Panc1 (cell line): ENCODE results near the gene STPG1. TPM values are rescaled to one million over a fixed set of nuclear protein-coding genes. Genes with fewer than 3 reads are reported as not detected.
A peak's percentile ranks its signal among the peaks of the same experiment; 100 is the strongest.

Source experiments
- ATAC-seq: fragments of 200-7000 bp; cut with Tn5 transposase; 2 replicates; pipeline ENCODE4 v1.9.1; 2020; ENCODE audit warnings: mild to moderate bottlenecking, moderate library complexity
- BruUV-seq: library from RNA; stranded (reverse); fragments of 400-500 nt; replicated peaks from 2 replicates; lab custom pipeline; 2021; lab: Mats Ljungman, UMichigan
- CTCF ChIA-PET: fragments of 300-600 bp; sonication (Branson Sonifier 250); formaldehyde crosslinking; loops from one replicate; lab custom pipeline; 2022; ENCODE audit warnings: antibody characterized with exemption; lab: Charles Lee
- POLR2A ChIA-PET: fragments of 300-600 bp; sonication (Branson Sonifier 250); formaldehyde crosslinking; loops from one replicate; lab custom pipeline; 2022; ENCODE audit warnings: antibody characterized with exemption; lab: Charles Lee
- DNase-seq: peaks from one replicate; pipeline ENCODE4 v3.0.0-alpha.2; 2010; ENCODE audit warnings: low read depth, low spot score
- H3K27ac ChIP-seq: 2 replicates; pipeline ENCODE4 v1.5.1; 2011; ENCODE audit warnings: mild to moderate bottlenecking, low read length, inconsistent platforms
- H3K27me3 ChIP-seq: fragments of 200-500 bp; sonication (Bioruptor generic); 2 replicates; pipeline ENCODE4 v1.6.0; 2014; ENCODE audit warnings: low read length, inconsistent platforms; ENCODE audit not compliant: control insufficient read depth, insufficient read depth
- H3K36me3 ChIP-seq: fragments of 200-500 bp; sonication (Bioruptor generic); 2 replicates; pipeline ENCODE4 v1.5.1; 2014; ENCODE audit warnings: inconsistent platforms, mild to moderate bottlenecking, low read length, moderate library complexity; ENCODE audit not compliant: control insufficient read depth, insufficient read depth
- H3K4me1 ChIP-seq: 2 replicates; pipeline ENCODE4 v1.5.1; 2011; ENCODE audit warnings: inconsistent platforms, mild to moderate bottlenecking, low read length, moderate library complexity; ENCODE audit not compliant: control insufficient read depth, insufficient read depth
- H3K4me3 ChIP-seq, 2 experiments: 2 replicates each; pipeline ENCODE4 v1.5.1; 2011 to 2012; ENCODE audit warnings: low read depth in 2 of 2, low read length in 2 of 2, mild to moderate bottlenecking in 2 of 2, inconsistent platforms in 1 of 2, moderate library complexity in 1 of 2
- H3K9me3 ChIP-seq: fragments of 200-500 bp; sonication (Bioruptor generic); 2 replicates; pipeline ENCODE4 v1.5.1; 2014; ENCODE audit warnings: low read depth, mild to moderate bottlenecking, inconsistent platforms, low read length, moderate library complexity; ENCODE audit not compliant: control insufficient read depth, insufficient read depth
- SIN3A ChIP-seq: IDR thresholded peaks from 2 replicates; pipeline ENCODE4 v1.6.1; 2012; ENCODE audit warnings: low read depth, mild to moderate bottlenecking, low read length, moderate library complexity, borderline replicate concordance; ENCODE audit not compliant: insufficient read depth
- TCF7L2 ChIP-seq: IDR thresholded peaks from 2 replicates; pipeline ENCODE4 v1.6.1; 2011; ENCODE audit warnings: mild to moderate bottlenecking, low read depth, low read length, inconsistent platforms
- in situ Hi-C: cut with HindIII; loops from 2 replicates; pipeline ENCODE4 v1.10.0; 2016; ENCODE audit warnings: low sequenced_read_pairs, low pct_unique_long_range_greater_than_20kb
- intact Hi-C: fragments of 100-400 bp; cut with micrococcal nuclease; formaldehyde crosslinking; loops from one replicate; pipeline ENCODE4 v1.10.0; 2022; ENCODE audit not compliant: unreplicated experiment
- total RNA-seq: library from RNA; stranded (reverse); gene quantifications from one replicate; pipeline ENCODE4 v1.2.1, GENCODE V29; 2021; ENCODE audit not compliant: unreplicated experiment
- TF ChIP-seq, protein P1 (sequence below), 2 experiments: IDR thresholded peaks; 2 replicates each; pipeline ENCODE4 v1.6.1; 2011 to 2012; ENCODE audit warnings: low read depth in 2 of 2, control low read depth in 1 of 2, low read length in 1 of 2, mild to moderate bottlenecking in 1 of 2, moderate library complexity in 1 of 2; ENCODE audit not compliant: insufficient read depth in 1 of 2
- TF ChIP-seq, protein P2 (sequence below): fragments of 450-650 bp; IDR thresholded peaks from 2 replicates; pipeline ENCODE4 v1.5.1; 2017; ENCODE audit warnings: mild to moderate bottlenecking

The STPG1 gene
- total RNA-seq, 1 experiment from 2014 or later = 9.9 TPM

- Histone ChIP-seq H3K36me3 (no peaks in the 10 kb centered on the region), H3K4me3 (no peak overlapping the region), H3K4me1 (no peaks in the 10 kb centered on the region; the same call in 1 of the 2 replicates), H3K27ac (peak overlapping the region; percentile 20; the same call in 1 of the 2 replicates), H3K9me3 (no peaks in the 10 kb centered on the region), H3K27me3 (no peaks in the 10 kb centered on the region)
- ATAC-seq = 0 out of 2 replicates have a peak, but pooled peaks have one; percentile 44
- intact Hi-C loops = no loop called here
- in situ Hi-C loops = no loop called here
- ChIA-PET POLR2A (no interaction called here), CTCF (no interaction called here)
- no peak for DNase-seq
- TF ChIP-seq, protein P1, sequence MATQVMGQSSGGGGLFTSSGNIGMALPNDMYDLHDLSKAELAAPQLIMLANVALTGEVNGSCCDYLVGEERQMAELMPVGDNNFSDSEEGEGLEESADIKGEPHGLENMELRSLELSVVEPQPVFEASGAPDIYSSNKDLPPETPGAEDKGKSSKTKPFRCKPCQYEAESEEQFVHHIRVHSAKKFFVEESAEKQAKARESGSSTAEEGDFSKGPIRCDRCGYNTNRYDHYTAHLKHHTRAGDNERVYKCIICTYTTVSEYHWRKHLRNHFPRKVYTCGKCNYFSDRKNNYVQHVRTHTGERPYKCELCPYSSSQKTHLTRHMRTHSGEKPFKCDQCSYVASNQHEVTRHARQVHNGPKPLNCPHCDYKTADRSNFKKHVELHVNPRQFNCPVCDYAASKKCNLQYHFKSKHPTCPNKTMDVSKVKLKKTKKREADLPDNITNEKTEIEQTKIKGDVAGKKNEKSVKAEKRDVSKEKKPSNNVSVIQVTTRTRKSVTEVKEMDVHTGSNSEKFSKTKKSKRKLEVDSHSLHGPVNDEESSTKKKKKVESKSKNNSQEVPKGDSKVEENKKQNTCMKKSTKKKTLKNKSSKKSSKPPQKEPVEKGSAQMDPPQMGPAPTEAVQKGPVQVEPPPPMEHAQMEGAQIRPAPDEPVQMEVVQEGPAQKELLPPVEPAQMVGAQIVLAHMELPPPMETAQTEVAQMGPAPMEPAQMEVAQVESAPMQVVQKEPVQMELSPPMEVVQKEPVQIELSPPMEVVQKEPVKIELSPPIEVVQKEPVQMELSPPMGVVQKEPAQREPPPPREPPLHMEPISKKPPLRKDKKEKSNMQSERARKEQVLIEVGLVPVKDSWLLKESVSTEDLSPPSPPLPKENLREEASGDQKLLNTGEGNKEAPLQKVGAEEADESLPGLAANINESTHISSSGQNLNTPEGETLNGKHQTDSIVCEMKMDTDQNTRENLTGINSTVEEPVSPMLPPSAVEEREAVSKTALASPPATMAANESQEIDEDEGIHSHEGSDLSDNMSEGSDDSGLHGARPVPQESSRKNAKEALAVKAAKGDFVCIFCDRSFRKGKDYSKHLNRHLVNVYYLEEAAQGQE (IDR thresholded peaks at IDR 0.05; ENCODE audit: insufficient read depth in 1 of 2, low read depth in 2 of 2, low read length in 1 of 2) = no peak
- TF ChIP-seq SIN3A (no peak), TCF7L2 (no peak)
- TF ChIP-seq, protein P2, sequence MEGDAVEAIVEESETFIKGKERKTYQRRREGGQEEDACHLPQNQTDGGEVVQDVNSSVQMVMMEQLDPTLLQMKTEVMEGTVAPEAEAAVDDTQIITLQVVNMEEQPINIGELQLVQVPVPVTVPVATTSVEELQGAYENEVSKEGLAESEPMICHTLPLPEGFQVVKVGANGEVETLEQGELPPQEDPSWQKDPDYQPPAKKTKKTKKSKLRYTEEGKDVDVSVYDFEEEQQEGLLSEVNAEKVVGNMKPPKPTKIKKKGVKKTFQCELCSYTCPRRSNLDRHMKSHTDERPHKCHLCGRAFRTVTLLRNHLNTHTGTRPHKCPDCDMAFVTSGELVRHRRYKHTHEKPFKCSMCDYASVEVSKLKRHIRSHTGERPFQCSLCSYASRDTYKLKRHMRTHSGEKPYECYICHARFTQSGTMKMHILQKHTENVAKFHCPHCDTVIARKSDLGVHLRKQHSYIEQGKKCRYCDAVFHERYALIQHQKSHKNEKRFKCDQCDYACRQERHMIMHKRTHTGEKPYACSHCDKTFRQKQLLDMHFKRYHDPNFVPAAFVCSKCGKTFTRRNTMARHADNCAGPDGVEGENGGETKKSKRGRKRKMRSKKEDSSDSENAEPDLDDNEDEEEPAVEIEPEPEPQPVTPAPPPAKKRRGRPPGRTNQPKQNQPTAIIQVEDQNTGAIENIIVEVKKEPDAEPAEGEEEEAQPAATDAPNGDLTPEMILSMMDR = peak; percentile 31
- no TSS peak for BruUV-seq
Observed at GRCh38 chr1:24308365-24309015, 105.1 kb downstream of the STPG1 start.

Other genes starting within 250 kb of the STPG1 start
- 1.0 TPM for gene IFNLR1, start 226.5 kb downstream of the STPG1 start, total RNA-seq
- 16.7 TPM for gene GRHL3, start 94.4 kb downstream of the STPG1 start, total RNA-seq
- 13.6 TPM for gene NIPAL3, start 2.0 kb upstream of the STPG1 start, total RNA-seq
- 17.5 TPM for gene RCAN3, start 89.1 kb upstream of the STPG1 start, total RNA-seq
- 0.33 TPM for gene NCMAP, start 142.3 kb upstream of the STPG1 start, total RNA-seq
- gene SRRM1, start 229.5 kb upstream of the STPG1 start, total RNA-seq = 160 TPM